HG02610 (cell line): ENCODE measurements around the gene KIAA1614.

ENCODE experiments used
- ATAC-seq: cut with Tn5 transposase; IDR thresholded peaks from one replicate; pipeline ENCODE4 v1.9.1; 2021; ENCODE audit warnings: mild to moderate bottlenecking, moderate library complexity; ENCODE audit not compliant: unreplicated experiment

Gene KIAA1614

DNA sequence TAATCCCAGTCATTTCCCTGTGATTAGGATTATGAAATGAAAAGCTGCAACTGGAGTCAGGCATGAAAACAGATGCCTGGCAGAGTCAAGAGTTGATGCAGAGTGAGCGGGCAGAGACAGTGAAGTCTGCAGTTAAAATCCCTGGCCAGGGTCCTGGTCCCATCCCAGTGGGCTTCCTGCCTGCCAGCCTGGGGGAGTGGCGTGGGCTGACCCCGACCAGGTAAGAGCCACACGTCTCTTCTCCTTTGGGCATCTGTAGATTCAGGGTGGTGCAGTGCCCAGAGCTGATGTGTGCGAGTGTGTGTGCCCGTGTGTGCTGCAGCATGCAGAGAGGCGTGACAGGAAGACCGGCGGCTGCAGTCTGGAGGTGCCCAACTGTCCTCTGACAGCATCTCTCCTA lies 6.2 kb upstream of the KIAA1614 start:
- ATAC-seq: no peak

DNA sequence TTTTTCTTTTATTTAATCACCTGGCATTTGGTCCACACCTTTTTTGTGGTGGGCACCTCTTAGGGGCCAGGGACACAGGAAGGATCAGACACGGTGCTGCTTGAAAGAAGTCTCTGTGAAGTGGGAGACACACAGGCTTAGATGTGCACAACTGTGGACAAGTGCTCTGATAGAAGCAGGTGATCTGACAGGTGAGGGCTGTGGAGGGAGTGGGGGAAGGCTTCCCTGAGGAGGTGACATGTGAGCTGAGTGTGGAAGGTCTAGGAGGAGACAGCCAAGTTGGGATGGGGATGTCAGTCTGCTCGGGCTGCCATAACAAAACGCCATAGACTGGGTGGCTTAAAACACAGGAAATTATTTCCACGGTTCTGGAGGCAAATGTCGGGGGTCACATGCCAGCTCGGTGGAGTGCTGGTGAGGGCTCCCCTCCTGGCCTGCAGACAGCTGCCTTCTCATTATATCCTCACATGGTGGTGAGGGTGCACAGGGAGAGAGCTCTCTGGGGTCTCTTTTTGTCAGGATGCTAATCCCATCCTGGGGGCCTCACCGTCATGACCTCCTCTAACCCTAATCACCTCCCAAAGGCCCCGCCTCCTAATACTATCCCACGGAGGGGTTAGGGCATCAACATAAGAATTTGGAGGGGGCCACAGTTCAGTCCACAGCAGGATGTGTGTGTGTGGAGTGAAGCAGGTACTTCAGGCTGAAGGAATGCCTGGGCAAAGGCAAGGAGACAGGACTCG lies 5.2 kb upstream of the KIAA1614 start:
- no peak for ATAC-seq

DNA sequence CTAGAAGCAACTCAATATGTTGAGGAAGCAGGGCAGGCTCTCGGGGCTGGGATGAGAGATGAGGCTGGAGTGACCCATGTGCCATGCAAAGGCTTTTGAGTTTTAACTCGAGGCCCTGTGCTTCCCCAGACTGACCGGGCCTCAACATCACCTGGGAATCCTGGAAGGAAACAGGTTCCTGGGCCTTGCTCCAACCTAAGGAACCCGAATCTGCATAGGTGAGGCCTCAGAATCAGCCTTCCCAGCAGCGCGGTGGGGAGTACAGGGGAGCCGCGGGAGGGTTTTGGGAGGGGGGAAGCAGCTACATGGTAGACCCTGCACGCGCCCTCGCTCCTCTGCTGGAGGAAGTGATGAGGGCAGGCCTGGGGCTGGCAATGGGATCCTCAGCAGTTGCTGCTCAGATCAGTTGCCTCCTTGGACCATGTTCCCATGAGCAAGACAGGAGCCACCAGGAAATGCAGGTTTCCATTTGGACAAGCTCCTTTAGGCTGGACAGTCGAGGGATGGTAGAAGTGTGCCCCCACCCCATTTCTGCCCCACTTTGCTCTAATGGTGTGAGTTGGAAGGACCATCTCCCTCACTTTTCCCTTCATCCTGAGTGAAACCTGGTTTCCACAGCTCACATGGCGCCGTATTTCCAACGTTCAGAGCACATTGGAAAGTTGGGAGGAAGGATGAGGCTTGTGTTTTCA lies 4.5 kb upstream of the KIAA1614 start:
- ATAC-seq: no peak

DNA sequence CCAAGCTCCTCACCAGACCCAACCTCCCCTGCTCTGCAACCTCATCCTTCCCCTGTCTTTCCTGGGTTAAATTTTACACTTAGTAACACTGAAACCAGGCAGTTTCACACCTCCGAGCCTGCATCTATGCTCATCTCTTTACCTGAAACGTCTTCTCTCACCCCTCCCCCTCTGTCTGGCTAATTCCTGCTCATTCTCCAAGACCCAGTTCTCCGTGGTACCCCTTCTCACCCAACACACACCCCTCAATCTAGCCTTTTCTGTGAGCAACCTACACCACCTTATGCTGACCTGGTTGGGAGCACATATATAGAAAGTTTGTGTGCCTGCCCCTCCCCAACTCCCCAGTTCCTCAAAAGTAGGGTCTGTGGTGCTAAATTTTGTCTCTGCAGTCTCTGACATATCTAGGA lies 3.7 kb upstream of the KIAA1614 start:
- ATAC-seq: peak; percentile 44

DNA sequence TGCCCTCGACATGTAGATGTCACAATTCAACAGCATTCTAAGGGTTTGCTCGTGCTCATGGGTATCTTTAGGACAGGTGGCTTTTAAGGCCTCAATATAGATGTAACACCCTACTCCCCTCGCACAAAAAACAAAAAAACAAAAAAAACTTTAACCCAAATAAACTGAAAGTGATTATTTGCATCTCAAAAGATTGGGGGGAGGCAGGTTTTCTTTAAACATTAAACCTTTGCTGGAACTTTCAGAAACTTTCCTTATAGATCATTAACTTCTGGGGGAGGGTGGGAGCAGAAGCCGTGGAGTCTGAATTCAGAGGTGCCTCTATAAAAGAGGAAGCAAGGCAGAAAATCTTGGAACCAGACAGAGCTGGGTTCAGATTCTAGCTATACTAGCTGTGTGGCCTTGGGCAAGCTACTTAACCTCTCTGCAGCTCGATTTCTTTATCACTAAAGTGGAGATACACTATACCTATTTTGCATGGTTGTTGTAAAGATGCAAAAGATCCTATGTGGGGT lies 3.2 kb upstream of the KIAA1614 start:
- peak; percentile 28 for ATAC-seq

DNA sequence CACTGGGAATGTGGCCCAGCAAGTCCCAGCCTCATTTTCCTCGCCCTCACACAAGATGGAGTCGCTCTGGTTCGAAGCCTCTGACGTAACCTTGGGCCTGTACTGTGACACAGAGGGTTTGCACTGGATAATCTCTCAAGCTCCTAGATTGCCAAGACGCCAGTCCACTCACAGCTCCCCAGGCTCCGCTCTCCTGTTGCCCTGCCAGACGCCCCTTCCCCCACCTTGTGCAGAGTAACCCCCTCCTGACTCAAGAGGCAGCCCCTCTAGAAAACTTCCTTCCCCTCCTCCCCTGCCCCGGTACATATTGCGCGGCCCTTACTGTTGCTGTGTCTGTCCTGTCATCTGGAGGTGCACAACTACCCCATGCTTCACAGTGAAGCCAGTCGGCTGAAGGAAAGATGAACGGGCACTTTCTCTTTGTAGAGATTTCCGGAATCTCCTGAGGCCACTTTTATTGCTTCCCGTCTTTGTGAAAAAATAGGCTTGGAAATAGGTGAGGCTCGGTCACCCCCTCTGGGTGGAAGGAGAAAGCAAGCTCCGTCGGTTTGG lies 981 bp upstream of the KIAA1614 start:
- no peak for ATAC-seq

DNA sequence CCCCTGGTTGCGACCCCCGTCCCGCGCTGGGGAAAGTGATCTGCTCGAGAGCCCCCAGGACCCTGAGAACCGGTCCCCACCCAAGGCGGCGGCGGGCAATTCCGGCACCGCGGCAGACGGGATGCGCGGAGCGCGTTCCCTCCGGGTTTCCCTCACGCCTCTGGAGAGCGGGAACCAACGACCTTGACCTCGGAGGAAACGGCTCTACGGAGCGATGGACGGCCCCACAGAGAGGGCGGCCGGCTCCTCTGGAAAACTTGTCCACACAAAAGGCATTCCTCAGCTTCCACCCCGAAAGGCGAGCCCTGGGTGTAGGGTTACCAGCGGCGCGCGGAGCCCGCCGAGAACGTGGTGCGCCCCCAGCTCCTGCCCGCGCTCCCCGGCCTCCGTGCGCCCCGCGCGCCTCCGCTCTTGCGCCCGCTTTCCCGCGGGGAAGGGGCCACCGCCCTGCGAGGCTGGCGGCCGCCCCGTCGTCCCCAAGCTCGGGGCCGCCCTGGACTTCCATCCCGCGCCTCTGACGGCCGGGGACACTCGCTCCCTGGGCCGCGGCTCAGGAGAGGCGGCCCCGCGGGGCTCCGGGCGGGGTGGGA lies 391 bp upstream of the KIAA1614 start:
- ATAC-seq: no peak

DNA sequence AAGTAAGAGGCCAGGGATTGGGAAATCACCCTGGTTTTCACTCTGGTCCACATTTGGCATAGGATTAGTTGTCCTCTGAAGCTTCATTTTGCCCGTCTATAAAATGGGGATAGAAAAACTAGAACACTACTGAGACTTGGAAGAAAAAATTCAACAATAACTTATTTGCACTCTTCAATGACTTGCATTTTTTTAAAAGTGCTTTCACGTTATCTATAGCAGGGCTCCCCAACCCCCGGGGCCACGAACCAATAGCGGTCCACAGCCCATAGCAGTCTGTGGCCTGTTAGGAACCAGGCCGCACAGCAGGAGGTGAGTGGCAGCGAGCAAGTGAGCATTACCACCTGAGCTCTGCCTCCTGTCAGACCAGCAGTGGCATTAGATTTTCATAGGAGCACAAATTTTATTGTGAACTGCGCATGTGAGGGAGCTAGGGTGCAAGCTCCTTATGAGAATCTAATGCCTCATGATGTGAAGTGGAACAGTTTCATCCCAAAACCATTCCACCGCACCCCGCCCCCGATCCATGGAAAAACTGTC lies 2.8 kb downstream of the KIAA1614 start:
- ATAC-seq: no peak

DNA sequence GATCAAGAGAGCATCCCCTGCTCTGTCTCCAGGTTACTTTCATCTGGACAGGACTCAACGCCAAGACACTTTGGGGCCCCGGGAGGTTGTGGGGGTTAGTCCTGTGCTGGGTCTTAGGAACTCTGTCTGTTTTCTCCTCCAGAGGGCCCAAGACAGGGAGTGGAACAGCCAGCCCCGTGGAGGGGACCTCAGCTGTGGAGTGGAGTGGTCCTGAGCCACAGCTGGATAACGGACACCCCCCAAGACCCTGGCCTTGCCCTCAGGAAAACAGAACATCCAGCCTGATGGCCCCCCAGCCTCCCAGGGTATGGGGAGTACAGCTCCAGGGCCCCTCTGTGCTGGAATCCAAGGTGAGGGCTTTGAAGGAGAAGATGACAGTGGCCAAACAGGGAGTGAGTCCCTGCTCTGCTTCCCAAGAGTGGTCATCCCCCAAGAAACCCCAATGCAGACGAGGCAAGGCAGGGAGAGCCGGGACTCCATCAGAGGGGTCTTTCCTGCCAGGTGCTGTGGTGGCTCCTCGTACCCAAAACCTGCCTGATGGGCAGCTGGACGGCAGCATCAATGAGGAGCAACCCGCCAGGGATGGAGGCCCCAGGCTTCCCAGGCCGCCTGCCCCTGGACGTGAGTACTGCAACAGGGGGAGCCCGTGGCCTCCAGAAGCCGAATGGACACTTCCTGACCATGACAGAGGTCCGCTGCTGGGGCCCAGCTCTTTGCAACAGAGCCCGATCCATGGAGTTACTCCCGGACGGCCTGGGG lies 3.5 kb downstream of the KIAA1614 start:
- ATAC-seq: no peak

DNA sequence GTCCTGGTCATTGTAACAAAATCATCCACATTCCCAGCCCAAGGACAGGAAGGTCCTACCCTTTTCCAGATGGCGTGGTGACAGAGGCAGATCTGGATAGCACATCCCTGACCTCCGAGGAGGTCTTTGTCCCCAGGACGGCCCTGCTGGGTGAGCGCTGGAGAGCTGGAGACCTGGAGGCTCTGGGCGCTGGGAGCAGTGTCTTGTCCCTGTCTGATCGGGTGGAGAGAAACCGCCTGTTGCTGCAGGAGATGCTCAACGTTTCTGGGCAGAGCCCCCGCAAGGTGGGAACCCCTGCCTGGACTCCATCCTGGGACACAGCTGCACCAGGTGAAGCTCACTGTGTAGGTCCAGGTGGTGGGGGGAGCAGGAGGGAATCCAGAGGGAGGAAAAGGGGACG lies 4.1 kb downstream of the KIAA1614 start:
- ATAC-seq: no peak

DNA sequence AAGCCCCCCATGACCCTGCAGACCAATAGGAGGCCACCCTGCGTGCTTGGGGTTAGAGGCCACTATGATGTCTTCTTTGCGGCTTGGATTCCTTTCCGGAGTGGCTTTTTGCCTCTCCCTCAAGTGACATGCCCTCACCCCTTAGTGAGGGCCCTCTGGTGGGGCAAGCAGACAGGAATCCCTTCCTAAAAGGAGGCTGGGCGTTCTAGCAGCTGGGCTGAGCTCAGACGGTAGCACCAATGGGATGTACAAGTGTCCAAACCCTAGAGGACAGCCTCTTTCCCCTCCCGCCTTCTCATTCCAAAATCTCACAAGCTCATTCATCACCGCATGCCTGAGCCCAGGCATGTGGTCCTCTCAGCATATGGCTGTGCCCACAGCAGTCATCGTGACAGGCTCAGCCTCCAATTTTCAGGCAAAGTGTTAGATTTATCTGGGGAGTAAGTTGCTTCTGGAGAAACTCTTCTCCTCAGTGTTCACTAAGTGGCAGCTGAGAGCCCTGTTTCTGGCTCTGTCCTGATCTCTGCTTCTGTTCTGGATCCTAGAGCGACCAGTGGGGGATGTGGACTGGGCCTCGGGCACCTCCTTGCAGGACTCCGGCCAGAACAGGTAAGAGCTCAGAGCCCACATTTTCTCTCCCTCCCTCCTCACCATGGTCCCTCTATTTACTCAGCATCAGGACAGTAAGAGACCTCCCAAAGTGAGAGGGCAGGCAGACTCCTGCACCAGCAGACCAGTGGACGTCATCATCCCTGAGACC lies 4.8 kb downstream of the KIAA1614 start:
- no peak for ATAC-seq

DNA sequence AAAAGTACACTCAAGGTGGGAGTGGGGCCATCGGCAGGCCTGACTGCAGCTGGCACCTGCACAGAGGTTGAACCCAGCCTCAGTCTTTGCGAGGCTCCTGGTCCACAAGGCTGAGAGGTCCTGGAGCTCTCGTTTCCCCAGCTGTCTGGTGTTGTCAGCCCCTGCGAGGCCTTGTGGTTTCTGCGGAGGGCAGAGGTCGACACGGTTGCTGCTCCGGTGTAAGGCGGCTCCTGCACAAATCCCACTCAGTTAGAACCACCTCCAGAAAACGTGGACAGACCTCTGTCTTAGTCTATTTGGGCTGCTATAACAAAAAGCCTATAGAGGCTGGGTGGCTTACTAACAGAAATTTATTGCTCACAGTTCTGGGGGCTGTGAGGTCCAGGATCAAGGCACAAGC lies 5.8 kb downstream of the KIAA1614 start:
- ATAC-seq: no peak

DNA sequence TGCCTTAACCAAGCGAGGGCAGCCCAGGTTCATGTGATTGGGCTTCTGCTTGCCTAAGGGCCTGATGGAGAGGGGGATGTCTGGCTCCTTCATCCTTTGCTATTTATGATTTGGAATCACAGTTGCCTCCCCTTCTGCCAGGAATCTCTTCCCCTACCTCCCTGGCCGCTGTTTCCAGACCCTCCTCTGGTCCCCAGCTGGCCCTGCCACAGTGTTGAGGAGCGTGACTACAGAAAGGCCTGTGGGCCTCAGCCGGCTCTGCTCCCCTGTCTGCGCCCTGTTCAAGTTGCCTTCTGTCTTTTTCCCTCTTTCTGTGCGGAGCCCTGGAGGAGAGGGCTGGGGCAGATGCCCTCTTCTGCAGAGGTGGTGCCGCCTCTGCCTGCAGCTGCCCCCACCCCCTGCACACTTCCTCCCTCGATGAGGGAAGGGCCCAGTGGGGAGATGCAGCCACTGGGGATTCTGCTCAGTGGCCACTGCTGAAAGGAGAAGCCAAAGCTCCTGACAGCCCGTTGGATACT lies 6.5 kb downstream of the KIAA1614 start:
- ATAC-seq: no peak

DNA sequence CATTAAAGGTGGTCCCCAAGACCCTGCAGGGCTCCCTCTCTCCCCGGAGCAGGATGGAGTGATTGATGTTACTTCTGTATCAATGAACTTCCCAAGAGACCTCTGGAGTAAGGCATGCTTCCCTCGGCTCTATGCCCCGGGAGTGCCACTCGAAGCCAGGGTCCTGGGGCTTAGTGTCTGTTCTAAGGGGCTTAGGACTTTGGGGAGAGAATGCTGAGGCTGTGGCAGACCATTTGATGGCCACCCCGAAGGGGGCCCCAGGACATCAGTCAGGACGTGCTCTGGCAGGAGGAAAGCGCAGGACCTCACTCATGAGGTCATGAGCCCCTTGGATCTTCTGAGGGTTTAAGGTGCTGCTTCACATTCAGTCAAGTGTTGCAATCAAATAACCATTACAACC lies 7.5 kb downstream of the KIAA1614 start:
- ATAC-seq: no peak

DNA sequence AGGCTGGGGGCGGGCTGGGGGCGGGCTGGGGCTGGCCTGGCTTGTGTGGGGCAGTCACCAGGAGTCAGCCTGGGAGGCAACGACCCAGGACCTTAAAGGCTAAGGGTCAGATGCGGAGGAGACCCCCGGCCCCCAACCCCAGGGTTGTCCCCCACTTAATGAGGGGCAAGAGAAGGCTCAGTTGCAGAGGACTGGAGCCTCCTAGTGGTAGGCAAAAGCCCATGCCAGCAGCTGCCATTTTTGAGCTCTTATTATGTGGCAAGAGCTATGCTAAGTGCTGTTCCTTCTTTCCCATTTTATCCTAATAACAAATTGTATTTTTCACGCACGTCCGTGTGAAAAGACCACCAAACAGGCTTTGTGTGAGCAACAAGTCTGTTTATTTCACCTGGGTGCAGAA lies 8.0 kb downstream of the KIAA1614 start:
- no peak for ATAC-seq

DNA sequence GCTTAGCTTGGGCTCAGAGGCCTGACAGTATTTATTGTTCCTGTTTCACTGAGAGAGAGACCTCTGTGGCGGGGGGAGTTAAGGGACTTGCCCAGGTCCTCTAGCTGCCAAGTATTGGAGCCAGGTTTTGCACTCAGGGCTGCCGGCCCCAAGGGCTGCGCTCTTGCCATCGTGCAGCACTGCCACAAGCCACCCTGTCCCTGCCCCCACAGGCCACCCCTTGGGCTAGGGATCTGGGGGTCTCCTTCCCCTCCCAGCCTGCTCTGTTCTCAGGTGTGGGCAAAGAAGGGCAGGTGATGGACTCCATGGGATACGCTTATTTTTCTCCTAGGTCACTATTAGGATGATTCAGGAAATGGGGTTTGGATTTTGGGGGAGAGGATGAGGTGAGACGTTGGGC lies 8.7 kb downstream of the KIAA1614 start:
- ATAC-seq: no peak

DNA sequence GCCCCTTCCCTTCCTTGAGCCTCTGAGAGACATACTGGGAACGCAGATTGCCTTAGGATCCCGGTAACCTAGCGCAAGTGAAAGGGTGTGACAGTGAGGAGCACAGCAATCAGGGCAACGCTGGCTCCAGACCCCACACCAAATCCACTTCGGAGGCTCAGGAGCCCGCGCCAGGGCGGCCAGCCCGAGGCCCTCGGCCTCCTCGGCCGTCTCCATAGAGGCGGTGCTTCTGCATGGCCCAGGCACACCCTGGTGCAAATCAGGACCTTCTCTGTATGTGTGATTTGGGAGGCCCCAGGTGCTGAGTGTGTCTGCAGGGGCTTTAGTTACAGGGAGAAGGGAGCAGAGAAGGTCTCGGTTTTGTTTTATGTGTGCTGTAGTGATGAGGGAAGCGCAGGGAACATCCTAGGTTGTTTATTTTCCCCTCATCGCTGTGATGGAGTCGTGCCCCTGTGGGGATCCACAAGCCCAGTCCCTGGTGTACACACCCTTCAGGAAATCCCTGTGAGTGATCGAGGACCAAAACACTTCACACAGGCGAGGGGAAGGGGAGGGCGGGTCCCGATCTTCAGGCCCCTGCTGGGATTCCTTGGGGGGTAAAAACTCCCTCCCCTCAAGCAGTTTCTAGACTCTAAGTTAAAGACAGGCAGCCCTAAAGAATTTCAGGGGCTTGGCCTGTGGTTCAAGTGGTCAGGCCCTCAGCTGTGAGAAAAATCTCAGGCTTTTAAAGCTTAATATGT lies 9.4 kb downstream of the KIAA1614 start:
- ATAC-seq: peak; percentile 33

DNA sequence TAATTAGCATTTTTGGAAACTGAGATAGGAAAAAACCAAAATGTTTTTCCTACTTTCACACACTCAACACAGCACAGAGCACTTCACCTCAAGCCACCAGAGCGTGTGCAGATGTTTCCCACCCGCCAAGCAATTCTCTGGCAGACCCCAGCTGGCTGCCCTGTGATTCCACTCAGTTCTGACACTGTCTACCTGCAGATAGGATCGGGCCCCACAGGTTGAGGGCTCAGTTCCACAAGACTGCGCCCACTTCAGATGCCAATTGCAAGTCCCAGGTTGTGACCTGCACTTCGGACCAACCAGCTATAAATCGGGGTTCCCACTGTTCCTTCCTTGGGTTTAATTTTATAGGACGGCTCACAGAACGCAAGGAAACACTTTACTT lies 9.9 kb downstream of the KIAA1614 start:
- no peak for ATAC-seq
